Uterus (tissue), 2 donors: ENCODE data around the gene PPARG.

Experiments used
- POLR2A ChIP-seq, 2 donors: fragments of 450-650 bp; IDR thresholded peaks; one replicate each; pipeline ENCODE4 v1.6.1; 2016; ENCODE audit warnings: antibody characterized with exemption in 2 of 2, mild to moderate bottlenecking in 1 of 2, moderate library complexity in 1 of 2
- TF ChIP-seq, protein P1 (sequence below), 4 experiments: fragments of 200-600 bp in 2 of 4; fragments of 450-650 bp in 2 of 4; sonication (generic) in 2 of 4; IDR thresholded peaks; one replicate each; pipeline ENCODE4 v1.5.1; 2016 to 2019; ENCODE audit warnings: antibody characterized with exemption in 4 of 4, mild to moderate bottlenecking in 2 of 4, moderate library complexity in 1 of 4

DNA sequence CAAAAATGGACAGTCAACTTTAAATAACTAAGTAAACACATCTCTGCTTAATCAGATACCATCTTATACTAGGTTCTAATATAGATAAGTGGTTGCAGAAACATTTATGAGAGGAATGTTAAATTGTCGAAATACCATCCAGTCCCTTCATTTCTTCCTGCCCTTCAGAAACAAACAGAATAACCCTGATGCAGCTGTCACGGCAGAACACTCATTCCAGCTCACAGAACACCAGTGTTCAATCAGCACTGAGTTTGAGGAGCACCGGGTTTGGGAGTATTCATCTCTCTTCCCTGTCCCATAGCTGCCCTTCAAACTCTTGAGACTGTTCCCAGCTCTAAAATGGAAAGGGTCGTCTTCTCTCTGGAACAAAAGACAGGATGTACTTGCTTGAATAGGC lies 134.3 kb downstream of the PPARG start:
- no peak for TF ChIP-seq POLR2A (IDR thresholded peaks at IDR 0.05)
- TF ChIP-seq, protein P1, sequence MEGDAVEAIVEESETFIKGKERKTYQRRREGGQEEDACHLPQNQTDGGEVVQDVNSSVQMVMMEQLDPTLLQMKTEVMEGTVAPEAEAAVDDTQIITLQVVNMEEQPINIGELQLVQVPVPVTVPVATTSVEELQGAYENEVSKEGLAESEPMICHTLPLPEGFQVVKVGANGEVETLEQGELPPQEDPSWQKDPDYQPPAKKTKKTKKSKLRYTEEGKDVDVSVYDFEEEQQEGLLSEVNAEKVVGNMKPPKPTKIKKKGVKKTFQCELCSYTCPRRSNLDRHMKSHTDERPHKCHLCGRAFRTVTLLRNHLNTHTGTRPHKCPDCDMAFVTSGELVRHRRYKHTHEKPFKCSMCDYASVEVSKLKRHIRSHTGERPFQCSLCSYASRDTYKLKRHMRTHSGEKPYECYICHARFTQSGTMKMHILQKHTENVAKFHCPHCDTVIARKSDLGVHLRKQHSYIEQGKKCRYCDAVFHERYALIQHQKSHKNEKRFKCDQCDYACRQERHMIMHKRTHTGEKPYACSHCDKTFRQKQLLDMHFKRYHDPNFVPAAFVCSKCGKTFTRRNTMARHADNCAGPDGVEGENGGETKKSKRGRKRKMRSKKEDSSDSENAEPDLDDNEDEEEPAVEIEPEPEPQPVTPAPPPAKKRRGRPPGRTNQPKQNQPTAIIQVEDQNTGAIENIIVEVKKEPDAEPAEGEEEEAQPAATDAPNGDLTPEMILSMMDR (IDR thresholded peaks at IDR 0.05): no peak
